GM19025 (cell line): ENCODE data around the gene CHIC2.

Experiments
- ATAC-seq: cut with Tn5 transposase; IDR thresholded peaks from one replicate; pipeline ENCODE4 v1.9.1; 2021; ENCODE audit warnings: mild to moderate bottlenecking, low read depth, moderate library complexity; ENCODE audit not compliant: unreplicated experiment

Gene CHIC2

DNA sequence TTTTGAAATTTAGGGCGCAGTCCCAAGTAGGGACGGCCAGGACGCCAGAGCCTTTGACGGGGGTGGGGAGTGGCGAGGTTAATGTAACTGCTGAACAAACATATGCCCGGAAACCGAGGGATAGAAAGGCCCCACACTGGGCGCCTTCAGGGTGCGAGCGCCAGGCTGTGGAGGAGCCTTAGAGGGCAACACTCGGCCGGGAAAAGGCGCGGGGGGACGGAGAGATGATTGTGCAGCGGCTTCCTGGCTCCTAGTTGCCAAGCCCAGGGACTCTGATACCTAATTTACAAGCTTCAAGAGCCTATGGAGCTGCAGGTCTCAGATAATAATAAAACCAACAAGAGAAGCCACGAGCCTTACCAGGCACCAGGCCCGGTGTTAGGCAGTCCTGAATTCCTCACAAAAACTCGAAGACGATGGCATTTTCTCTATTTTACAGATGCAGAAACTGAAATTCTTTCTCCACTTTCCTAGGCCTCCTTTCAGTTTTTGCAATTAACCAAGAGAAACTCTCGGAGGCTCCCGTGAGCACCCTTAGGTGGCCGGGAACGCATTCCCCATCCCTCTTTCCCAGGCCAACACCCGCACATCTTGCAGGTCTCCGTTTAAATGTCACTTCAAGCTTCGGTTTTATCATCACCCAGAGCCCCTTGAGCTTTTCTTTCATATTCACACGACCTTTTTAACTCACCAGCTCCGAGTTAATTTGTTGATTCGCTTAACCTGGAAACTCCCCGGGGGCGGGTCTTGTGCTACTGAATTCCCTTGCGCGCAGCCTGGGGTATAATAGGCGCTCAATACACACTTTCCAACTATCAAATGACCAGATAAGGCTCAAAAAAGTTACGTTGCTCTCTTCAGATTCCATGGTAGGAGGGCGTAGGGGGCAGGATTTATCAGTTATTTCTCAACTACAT, 29.2 kb upstream of the CHIC2 start:
- ATAC-seq, result no peak

DNA sequence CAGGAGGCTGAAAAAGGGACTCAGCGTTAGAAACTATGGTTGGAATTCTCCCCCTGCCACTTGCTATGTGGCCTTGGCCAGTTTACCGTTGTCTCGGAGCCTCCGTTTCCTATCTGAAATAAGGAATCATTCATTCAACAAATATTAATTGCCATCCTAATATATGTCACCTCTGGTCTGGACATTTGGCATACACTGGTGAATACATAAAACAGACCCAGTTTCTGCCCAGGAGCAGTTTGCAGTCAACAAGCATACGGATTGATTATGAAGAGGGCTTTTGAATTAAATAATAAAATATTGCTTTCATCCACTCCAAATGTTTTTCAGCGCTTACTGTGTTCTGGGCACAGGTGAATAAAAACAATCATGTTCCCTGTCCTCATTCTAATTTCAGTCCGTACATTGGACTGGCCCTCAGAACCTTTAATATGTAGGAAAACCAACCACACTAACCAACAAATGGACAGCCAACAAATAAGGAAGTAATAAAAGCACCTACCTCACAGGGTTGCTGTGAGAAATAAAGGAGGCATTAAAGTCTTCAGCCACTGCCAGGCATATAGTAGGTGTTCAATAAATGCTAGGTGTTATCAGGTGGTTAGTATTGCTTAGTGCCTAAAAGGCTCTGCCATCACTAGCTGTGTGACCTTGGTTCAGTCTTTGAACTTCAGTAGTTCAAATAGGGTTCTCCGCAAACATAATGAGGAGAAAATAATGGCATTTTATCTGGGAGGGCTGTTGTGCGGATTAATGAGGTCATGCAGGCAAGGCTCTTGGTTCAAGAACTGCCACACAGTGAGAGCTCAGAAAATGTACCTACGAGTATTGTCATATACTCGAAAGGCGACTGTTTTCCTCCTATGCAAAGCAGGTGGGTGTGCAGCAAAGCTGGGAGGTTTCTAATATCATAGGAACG, 28.3 kb upstream of the CHIC2 start:
- ATAC-seq, result no peak

DNA sequence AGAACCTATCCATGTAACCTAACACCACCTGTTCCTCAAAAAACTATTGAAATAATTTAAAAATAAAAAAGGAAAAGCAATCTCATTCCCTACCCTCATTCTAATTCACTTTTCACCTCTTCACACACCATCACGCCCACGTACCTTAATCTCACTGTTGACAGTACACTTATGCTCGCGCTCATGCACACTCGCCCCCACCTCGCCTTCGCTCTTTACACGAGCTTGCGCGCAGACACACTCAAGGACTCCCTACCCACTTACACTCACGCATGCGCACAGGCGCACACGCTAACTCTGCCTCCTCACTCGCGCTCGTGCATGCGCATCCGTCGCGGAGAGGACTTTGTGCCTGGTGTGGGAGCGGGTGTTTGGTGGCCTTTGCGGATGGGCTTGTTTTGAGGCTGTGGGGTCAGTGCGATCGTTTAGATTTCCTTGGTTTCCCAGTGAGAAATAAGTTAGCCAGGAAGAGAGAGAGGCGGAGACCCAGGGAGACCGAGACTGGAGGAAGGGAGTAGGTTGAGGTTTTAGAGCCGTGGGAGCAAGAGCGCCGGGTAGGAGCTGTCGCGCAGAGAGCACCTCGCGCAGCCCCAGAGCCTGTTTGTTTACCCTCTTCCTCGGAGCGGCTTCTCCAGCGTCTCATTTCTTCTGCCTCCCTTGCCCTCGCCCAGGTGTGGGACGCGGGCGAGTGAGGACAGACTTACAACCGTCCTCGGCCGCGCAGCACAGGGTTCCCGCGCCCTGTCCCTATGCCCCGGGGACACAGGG, 27.4 kb upstream of the CHIC2 start:
- ATAC-seq, result peak; percentile 79

DNA sequence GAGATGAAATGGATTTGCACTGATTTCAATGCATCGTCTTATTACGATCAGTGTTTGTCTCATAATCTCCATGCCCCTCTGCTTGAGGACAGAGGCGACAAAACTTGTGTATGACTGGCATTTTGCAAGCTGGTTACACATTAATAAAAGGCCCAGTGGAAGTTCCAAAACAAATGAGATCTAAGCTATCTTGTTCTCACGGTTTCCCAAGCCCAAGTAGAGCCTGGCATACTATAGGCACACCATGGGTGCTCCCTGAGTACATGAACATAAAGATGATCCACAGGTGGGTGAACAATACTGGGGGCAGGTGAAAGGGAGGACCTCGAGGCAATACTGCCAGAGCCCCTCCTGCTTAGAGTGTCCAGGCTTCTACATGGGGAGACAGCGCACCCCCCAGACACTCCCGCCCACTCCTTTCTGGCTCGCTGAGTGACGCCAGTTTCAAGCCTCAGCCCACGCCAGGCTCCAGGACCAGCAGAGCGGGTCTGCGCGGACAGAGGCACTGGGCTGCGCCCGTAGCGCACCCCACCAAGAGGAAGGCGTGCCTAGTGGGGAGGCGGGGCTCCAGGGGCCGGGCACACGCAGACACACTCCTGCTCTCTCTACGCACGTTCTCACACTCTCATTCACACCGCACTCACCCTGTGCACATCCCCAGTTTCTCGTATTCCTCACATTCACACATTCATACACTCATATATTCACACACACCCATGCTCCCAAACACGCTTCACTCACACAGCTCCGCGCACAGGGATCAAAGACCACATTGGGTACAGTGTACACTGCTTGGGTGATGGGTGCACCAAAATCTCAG, 26.6 kb upstream of the CHIC2 start:
- ATAC-seq, result no peak

DNA sequence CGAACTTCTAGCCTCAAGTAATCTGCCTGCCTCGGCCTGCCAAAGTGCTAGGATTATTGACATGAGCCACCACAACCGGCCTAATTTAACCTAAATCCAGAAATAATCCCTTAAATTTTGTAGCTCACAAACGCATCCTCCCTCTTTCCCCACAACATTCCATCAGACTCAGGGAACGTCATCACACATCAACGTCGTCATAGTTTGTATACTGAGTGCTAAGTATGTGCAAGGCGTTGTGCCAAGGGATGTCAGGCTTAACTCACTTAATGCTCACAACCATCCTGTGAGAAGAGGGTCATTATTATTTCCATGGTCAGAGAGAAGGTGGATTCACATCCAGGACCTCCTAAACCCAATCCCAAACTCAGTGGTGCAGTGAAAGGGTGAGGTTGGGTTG, 26.0 kb upstream of the CHIC2 start:
- ATAC-seq, result no peak

DNA sequence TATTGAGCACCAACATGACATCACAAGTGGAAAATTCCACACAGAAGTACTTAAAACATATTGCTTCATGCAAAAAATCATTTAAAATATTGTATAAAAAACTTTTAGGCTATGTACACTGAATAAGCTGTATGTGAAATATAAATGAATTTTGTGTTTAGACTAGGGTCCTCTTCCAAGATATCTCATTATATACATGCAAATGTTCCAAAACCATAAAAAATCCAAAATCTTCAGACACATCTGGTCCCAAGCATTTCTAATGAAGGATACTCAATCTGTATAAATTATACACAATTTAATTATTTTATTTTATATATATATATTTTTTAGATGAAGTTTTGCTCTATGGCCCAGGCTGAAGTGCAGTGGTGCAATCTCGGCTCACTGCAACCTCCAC, 25.5 kb upstream of the CHIC2 start:
- no peak for ATAC-seq

DNA sequence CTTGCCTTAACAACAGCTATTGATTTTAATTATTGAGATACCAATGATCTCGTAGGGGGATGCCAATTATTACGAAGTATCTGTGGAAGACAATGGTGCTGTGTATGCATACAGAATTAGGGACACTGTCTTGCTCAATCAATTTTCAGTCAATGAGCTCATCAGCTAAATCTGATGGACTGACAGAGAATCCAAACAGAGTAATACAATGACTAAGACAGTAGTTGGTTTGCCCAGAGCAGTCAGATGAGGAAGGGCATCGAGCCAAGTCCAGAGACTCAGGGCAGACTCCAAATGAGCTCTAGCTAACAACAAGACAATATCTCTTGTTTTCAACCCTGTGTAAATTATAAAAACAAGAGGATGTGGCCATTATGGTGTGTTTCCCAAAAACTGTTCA, 20.9 kb upstream of the CHIC2 start:
- ATAC-seq, result no peak

DNA sequence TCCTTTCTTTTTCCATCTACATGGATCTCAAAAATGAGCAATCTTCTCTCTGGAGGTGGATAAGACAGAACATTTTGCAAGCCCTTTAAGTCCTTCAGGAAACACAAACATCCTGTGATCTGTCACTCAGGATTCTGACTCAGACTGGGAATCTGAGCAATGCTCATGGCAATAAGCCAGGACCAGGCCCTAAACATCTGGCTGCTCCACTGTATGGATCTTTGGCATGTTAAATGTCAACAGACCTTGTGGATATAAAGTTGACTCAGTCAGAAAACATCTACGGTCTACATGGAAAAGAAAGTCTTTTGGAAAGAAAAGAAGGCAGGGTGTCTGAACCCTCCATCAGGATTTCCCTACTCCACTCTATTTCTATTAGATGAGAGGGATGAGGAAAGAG, 17.8 kb upstream of the CHIC2 start:
- no peak for ATAC-seq

DNA sequence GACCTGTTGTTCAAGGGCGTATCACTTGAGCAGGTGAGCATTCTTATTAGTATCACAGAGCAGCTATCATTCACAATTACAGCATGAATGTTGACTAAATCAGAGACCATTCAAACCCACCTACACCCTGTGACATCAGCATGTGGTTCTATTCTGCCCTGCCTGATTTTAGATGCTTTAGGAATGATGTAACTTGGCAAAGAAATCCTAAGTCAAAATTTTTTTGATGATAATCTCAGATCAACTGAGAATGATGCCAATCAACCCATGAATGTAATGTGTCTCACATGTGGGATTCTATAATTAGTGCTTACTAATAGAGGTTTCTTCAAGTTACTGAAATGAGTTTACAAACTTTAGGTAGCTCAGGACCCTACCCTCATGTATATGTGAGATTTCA, 13.4 kb upstream of the CHIC2 start:
- ATAC-seq, result no peak

DNA sequence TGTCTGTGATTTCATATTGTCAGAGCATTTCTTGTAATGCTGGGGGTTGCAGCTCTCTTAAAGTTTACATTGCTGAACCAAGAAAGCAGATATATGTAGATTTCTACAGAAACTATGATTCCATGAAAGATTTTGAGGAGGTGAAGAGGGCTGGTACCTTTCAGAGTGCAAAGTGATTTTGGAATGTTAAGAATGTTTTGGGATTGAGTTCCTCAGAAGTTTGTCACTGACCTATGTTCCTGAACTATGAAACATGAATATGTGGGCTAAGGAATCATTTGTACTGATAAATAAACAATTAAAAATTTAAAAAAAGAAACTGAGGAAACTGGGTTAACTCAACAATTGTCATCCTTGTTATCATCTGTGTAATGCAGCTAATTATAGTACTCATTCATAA, 12.3 kb upstream of the CHIC2 start:
- ATAC-seq, result no peak

DNA sequence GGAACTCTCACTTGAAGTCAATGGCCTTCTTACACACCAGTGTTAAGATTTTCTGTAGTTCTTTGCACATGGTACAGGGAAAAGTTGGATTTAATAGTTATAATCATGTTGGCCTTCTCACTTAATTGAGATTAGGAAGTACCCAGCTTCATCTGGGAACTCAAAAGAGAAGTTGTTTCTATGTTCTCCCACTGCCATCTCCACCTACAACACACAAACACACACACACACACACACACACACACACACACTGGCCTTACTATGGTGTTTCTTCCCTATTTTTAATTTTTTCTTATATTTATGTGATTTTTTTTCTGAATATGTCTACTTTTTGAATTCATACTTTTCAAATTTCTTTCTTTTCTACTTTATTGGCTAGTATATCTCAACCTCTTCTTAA, 10.0 kb upstream of the CHIC2 start:
- no peak for ATAC-seq

DNA sequence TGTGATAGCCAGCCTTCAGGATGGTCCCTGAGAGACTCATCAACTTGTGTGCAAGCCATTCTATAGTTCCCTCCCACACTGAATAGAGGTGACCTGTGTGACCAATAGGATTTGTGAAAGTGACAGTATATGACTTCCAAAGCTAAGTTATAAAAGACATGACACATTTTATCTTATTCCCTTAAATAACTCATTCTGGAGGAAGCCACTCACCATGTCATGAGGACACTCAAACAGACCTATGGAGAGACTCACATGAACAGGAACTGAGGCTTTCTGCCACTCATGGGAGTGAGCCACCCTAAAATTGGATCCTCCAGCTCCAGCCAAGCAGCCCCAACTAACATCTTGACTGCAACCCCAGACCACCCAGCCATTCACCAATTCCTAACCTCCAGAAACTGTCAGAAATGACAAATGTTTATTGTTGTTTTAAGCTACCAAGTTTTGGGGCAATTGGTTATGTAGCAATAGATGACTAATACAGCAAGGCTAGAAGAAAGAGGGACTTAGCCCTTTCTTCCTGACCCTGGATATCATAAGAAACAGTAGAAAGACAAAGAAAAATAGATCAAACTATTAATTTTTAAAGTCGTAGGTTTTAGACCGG, 9.0 kb upstream of the CHIC2 start:
- ATAC-seq, result no peak

DNA sequence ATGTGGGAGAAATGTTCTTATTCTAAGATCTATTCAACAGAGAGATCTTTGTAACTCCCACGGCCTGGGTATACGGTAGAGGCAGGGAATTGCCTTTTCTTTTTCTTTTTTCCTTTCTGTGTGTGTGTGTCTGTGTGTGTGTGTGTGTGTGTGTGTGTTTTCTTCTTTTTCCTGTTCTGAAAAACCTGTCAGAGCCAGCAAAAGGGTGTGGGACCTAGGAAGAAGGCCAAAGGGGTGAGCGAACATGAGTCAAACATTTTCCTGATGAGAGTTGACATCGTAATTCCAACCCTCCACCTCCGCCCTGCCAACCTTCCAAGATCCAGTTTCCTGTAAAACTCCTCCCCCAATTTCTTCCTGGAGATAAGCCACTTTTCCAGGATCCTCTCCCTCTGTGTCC, 2.8 kb upstream of the CHIC2 start:
- no peak for ATAC-seq

DNA sequence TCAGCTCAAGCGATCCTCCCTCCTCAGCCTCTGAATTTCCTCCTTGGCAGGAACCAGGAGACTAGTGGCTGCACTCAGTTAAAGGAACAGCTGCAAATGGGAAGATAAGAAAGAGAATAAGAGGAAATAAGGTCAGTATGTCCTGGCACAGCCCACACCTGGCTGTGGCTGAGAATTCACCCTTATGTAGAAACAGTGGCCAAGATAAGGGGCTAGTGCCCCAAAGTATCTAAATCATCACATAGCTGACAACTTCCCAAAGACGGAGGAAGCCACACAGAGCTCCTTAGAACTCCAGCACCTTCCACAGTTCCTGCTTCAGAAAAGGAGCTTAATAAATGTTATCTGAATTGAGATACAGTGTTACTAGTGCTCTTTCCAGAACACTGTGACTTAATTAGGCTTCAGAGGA, 2.3 kb upstream of the CHIC2 start:
- no peak for ATAC-seq

DNA sequence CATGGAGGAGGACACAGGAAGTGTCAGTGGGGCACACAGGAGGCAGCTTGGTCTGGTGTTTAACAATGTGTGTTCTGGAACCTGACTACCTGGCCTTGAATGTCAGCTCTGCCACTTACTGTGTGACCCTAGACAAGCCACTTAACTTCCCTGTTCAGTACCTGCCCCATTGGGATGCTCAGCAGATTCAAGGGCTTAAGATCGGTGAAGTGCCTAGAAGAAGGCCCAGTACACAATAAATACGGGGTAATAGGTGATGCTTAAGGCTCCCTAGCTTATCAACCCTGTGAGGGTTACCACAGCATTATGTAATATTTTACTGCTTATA, 1.6 kb upstream of the CHIC2 start:
- no peak for ATAC-seq

DNA sequence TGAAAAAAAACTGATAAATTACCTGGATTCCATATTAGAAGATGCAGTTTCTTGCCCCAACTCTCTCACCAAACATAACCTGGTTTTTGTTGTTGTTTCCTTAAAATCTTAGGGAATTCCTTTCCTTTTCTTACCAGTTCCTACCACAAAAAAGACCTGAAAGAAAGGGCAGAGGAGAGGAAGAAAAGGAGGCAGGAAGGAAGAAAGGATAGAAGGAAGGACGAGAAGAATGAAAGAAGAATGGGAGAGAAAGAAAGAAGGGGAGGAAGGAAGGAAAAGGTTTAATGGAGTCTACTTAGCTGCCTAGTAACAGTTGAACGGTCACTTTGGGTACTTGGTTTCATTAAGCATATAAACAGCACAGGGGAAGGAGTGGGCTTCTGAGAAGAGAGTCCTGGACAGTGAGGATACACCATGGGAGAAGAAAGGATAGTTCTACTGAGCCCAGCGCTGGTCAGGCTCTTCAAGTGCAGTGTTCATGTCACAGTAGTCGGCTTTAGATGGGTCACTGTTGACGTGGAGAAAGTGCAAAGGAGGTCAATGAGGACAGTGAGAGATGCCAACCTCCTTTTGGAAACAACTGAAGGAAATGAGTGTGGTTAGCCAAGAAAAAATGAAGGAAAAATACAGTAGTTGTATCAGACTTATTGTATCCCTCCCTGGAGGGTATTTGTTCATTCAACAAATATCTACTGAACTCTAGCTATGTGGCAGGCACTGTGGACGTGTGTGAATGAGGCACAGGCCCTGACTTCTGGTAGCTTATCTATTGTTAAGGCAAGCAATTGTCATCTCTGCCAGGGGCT, 1.1 kb upstream of the CHIC2 start:
- ATAC-seq, result no peak

DNA sequence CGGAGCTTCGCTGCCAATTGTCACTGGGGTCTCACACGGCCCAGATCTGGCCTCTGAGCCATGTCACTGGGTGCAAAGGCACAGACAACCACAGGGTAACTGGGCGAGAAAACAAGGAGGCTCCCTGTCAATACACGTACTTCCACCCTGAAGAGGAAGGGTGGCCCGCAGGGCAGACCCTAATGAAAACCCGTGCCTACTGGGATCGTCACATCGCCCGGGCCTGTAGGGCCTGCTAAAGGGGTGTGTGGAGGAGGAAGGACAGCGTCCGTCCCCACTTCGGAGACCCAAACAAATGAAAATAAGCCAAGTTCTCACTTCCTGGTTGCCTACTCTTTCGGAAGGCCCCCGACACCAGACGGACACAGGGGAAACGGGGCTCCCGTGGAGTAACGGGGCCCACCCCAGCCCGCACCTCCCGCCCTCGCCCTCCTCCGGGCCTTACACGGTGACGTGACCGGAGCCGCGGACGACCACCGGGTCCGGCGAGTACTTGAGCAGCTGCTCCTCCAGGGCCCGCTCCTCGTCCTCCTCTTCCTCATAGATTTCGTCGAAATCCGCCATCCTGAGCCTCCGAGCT, 578 bp downstream of the CHIC2 start:
- ATAC-seq, result peak; percentile 15

DNA sequence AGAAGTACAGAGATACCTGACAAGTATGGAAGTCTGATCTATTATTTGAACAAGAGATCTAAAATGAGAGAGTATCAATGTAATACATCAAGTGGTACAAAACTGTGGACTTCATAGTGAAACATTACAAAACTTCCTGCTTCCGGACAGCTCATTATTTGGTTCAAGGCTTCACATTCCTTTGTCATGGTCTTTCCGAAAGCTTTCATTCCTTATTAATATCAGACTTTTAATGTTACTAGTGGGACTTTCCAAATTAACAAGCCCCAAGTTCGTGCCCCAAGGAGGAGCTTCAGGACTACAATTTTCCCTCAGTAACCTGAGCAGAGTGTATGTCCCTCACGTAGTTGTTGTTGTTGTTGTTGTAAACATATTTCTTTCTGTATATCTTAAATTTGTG, 1.2 kb downstream of the CHIC2 start:
- ATAC-seq, result no peak

DNA sequence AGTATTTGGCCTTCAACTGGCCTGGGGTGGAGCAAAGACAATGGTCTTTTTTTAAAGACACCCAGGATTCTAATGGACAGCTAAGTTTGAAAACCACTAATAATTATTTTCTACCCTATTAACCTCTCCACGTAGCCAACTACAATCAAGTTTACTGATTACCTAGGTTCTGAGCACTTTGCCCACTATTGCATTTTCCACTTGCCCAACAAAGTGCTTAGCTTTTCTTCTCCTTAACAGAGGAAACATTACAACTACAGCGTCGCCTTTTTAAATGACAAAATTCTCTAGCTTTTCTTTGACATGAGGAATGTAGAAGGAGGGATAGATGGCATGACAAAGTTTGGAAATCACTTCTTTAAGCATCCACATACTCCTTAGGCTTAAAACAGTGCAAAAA, 2.0 kb downstream of the CHIC2 start:
- no peak for ATAC-seq
